IPS-20b (cell line): Measurements from ENCODE around the gene VEGFA.

Experiments used
- H3K27ac ChIP-seq: one replicate; pipeline ENCODE4 v1.5.1; 2013; ENCODE audit warnings: low read length
- H3K27me3 ChIP-seq: 2 replicates; pipeline ENCODE4 v1.6.1; 2013; ENCODE audit warnings: mild to moderate bottlenecking, low read length, inconsistent platforms; ENCODE audit not compliant: insufficient read depth
- H3K36me3 ChIP-seq: 2 replicates; pipeline ENCODE4 v1.6.1; 2013; ENCODE audit warnings: low read depth, mild to moderate bottlenecking, inconsistent platforms, low read length, moderate library complexity; ENCODE audit not compliant: insufficient read depth
- H3K4me1 ChIP-seq: 2 replicates; pipeline ENCODE4 v1.6.1; 2013; ENCODE audit warnings: mild to moderate bottlenecking, control low read depth, inconsistent platforms, low read length, moderate library complexity; ENCODE audit not compliant: insufficient read depth
- H3K4me3 ChIP-seq: 2 replicates; pipeline ENCODE4 v1.5.1; 2013; ENCODE audit warnings: mild to moderate bottlenecking, low read length, inconsistent platforms
- H3K9ac ChIP-seq: 2 replicates; pipeline ENCODE4 v1.6.1; 2013; ENCODE audit warnings: low read depth, mild to moderate bottlenecking, inconsistent platforms, low read length, moderate library complexity
- H3K9me3 ChIP-seq: 2 replicates; pipeline ENCODE4 v1.6.1; 2013; ENCODE audit warnings: mild to moderate bottlenecking, low read depth, low read length, inconsistent platforms; ENCODE audit not compliant: insufficient read depth

VEGFA gene

GRCh38 chr6:43778131-43778855 is 8.3 kb downstream of the VEGFA start:
- Histone ChIP-seq H3K4me3 (no peak overlapping the region), H3K27ac (no peak overlapping the region), H3K9ac (no peak overlapping the region), H3K4me1 (peaks cover 22% of the 10 kb centered on the region), H3K27me3 (no peaks in the 10 kb centered on the region), H3K36me3 (peaks cover 74% of the 10 kb centered on the region), H3K9me3 (no peaks in the 10 kb centered on the region)

GRCh38 chr6:43778976-43779851 is 9.2 kb downstream of the VEGFA start:
- no peak overlapping the region for H3K9ac ChIP-seq
- no peak overlapping the region for H3K27ac ChIP-seq
- H3K4me3 ChIP-seq: no peak overlapping the region
- no peaks in the 10 kb centered on the region for H3K27me3 ChIP-seq
- H3K36me3 ChIP-seq: peaks cover 83% of the 10 kb centered on the region
- no peaks in the 10 kb centered on the region for H3K9me3 ChIP-seq
- H3K4me1 ChIP-seq: peaks cover 14% of the 10 kb centered on the region

GRCh38 chr6:43779852-43780236 is 9.8 kb downstream of the VEGFA start:
- Histone ChIP-seq H3K4me1 (peaks cover 9% of the 10 kb centered on the region), H3K27ac (no peak overlapping the region), H3K36me3 (peaks cover 89% of the 10 kb centered on the region), H3K27me3 (no peaks in the 10 kb centered on the region), H3K9me3 (no peaks in the 10 kb centered on the region), H3K9ac (no peak overlapping the region), H3K4me3 (no peak overlapping the region)

- peaks cover 93% of the 10 kb centered on the region for H3K36me3 ChIP-seq
Observed at GRCh38 chr6:43780293-43780692, 10.3 kb downstream of the VEGFA start.

GRCh38 chr6:43780941-43781928 is 11.2 kb downstream of the VEGFA start:
- no peaks in the 10 kb centered on the region; the same call in 1 of the 2 replicates for H3K4me1 ChIP-seq
- peaks cover 92% of the 10 kb centered on the region for H3K36me3 ChIP-seq
- no peaks in the 10 kb centered on the region for H3K27me3 ChIP-seq
- no peak overlapping the region for H3K9ac ChIP-seq
- no peak overlapping the region for H3K4me3 ChIP-seq
- H3K27ac ChIP-seq: no peak overlapping the region
- no peaks in the 10 kb centered on the region for H3K9me3 ChIP-seq

More at GRCh38 chr6:43780293-43780692, 10.3 kb downstream of the VEGFA start:
- H3K4me1 ChIP-seq: peaks cover 5% of the 10 kb centered on the region
- H3K9ac ChIP-seq: no peak overlapping the region
- H3K27me3 ChIP-seq: no peaks in the 10 kb centered on the region
- H3K27ac ChIP-seq: no peak overlapping the region
- no peak overlapping the region for H3K4me3 ChIP-seq
- H3K9me3 ChIP-seq: no peaks in the 10 kb centered on the region

GRCh38 chr6:43781941-43782704 is 12.1 kb downstream of the VEGFA start:
- no peak overlapping the region for H3K27ac ChIP-seq
- no peaks in the 10 kb centered on the region for H3K27me3 ChIP-seq
- H3K4me3 ChIP-seq: no peak overlapping the region
- no peaks in the 10 kb centered on the region for H3K9me3 ChIP-seq
- no peak overlapping the region for H3K9ac ChIP-seq
- peaks cover 83% of the 10 kb centered on the region for H3K36me3 ChIP-seq
- H3K4me1 ChIP-seq: no peaks in the 10 kb centered on the region

GRCh38 chr6:43782764-43783513 is 12.9 kb downstream of the VEGFA start:
- no peaks in the 10 kb centered on the region for H3K4me1 ChIP-seq
- H3K27ac ChIP-seq: no peak overlapping the region
- no peaks in the 10 kb centered on the region for H3K9me3 ChIP-seq
- H3K36me3 ChIP-seq: peaks cover 75% of the 10 kb centered on the region
- no peak overlapping the region for H3K4me3 ChIP-seq
- H3K27me3 ChIP-seq: no peaks in the 10 kb centered on the region
- H3K9ac ChIP-seq: no peak overlapping the region

- H3K9ac ChIP-seq: no peak overlapping the region
- H3K4me1 ChIP-seq: no peaks in the 10 kb centered on the region
- no peak overlapping the region for H3K27ac ChIP-seq
- H3K27me3 ChIP-seq: no peaks in the 10 kb centered on the region
- H3K36me3 ChIP-seq: peaks cover 62% of the 10 kb centered on the region
- H3K4me3 ChIP-seq: no peak overlapping the region
- no peaks in the 10 kb centered on the region for H3K9me3 ChIP-seq
Observed at GRCh38 chr6:43784049-43784855, 14.2 kb downstream of the VEGFA start.

- Histone ChIP-seq H3K27me3 (no peaks in the 10 kb centered on the region), H3K9me3 (no peaks in the 10 kb centered on the region), H3K9ac (no peak overlapping the region), H3K4me1 (no peaks in the 10 kb centered on the region), H3K27ac (no peak overlapping the region), H3K36me3 (peaks cover 52% of the 10 kb centered on the region), H3K4me3 (no peak overlapping the region)
Observed at GRCh38 chr6:43785220-43785752, 15.3 kb downstream of the VEGFA start.

GRCh38 chr6:43785904-43786303 is 15.9 kb downstream of the VEGFA start:
- Histone ChIP-seq H3K27me3 (no peaks in the 10 kb centered on the region), H3K9ac (no peak overlapping the region), H3K36me3 (peaks cover 46% of the 10 kb centered on the region), H3K27ac (no peak overlapping the region), H3K4me1 (no peaks in the 10 kb centered on the region), H3K4me3 (no peak overlapping the region), H3K9me3 (no peaks in the 10 kb centered on the region)
